HG02840 (cell line): ENCODE results near the gene EPX.

ENCODE experiments used
- ATAC-seq: cut with Tn5 transposase; IDR thresholded peaks from one replicate; pipeline ENCODE4 v1.9.1; 2021; ENCODE audit warnings: mild to moderate bottlenecking, moderate library complexity, moderate number of reproducible peaks; ENCODE audit not compliant: unreplicated experiment, low FRiP score

EPX gene

DNA sequence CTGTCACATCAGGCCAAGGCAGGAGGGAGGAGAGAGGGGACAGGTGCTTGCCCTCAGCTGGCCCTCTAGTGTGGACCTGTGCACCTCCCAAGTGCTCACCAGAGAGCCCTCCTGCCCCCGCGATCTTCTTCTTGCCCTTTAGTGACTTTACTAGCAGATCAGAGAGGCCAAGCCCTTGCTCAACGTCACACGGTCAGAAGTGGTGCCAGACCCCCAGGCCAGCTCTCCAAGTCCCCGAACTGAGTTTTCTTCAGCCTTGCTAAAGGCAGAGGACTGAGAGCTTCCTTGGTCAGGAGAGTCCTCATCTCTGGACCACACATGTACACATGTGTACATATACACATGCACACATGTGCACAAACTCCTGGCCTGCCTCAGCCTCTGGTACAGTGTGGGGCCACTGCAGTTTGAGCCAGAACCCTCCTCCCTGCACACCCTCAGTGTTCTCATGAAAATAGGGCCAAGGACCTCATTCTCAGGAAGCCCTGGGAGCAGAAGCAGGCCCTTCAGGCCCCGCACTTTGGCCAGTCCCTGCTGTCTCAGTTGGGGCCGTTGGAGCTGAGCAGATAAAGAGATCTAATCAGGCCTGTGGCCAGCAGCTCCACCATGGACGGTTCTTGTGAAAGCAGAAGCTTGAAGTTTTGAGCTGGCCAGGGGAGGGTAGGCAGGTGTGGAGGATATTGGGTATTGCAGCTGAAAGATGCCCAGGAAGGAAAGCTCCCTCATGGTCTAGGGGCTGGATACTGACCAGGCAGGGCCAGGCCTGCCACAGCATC lies 7.4 kb upstream of the EPX start:
- ATAC-seq = no peak

DNA sequence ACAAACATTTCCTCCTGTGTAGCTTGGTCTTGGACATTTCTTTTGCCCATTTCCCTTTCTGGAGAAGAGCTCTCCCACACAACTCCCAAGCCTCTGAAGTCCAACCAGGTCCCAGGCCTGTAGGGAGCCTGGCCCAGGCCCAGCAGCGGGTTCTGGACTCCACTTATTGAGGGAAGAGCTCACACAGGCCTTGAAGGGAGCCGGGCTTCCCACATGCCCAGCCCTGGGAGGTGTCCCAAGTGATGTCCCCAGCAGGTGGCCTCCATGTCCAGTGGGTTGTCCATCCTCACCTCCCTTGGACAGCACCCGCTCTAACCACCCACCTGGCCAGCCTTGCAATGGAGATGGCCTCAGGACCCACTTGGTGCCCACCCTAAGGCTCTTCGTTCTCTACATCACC lies 5.9 kb upstream of the EPX start:
- no peak for ATAC-seq

DNA sequence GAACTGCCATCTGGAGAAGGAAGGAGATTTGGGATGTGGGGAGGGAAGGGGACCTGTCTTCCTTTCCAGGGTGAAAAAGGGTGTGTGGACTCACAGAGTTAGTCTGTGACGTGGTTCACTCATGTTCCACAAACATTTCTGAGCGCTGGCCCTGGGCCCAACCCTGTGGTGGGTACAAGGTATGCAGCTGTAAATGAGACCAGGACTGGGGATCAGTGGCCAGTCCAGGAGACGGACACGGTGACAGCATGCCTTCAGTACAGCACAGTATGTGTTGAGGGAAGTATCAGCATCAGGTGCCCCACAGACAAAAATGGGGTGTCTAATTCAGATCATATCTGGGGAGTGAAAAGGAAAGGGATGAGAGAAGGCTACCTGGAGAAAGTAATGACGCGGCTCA lies 5.5 kb upstream of the EPX start:
- ATAC-seq = no peak

DNA sequence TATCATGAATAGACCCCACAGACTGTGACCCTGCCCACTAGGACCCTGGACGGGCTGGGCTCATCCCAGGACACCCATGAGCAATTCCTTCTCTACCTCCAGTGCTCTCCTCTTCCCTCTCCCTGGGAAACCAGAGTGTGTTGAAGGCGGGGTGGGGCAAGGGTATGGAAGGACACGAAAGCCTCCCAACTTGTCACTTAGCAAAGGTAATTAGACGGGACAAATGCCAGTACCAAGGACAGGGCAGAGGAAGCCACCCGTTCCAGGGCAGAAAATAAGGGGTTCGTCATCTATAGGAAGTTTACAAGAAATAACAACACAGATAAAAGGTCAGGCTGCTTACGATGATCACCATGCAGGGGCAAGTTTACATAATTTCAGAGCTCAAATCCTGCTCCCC lies 4.9 kb upstream of the EPX start:
- no peak for ATAC-seq

DNA sequence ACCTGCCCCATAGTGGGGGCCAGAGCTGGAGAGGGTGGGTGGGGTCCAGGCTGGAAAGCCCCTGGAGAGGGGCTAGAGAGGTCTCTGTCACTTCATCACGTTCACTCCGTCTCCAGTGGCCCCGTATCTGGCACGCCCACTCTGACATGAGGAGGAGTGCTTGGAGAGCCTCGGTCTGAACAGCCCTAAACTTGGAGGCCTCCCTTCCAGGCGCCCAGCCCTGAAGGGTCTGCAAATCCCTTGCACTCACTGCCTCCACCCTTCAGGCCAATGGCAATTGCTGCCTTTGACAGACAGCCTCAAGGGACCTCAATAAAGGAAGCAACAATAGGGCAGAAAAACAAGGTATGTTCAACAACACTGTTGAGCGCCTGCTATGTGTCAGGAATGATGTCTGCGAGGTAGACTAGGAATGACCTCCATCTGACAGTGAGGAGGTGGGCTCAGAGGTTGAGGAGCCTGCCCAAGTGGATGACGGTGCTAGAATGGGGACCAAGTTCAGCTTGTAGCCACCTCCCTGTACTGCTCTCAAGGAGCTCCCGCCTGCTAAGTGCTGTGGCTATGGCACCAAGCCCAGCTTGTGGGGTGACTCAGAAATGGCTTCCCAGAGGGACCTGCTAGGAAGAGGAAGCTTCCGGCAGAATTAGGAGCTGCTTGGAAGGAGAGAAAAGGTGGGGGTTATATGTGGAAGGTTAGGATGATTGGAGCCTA lies 2.9 kb upstream of the EPX start:
- ATAC-seq = no peak

DNA sequence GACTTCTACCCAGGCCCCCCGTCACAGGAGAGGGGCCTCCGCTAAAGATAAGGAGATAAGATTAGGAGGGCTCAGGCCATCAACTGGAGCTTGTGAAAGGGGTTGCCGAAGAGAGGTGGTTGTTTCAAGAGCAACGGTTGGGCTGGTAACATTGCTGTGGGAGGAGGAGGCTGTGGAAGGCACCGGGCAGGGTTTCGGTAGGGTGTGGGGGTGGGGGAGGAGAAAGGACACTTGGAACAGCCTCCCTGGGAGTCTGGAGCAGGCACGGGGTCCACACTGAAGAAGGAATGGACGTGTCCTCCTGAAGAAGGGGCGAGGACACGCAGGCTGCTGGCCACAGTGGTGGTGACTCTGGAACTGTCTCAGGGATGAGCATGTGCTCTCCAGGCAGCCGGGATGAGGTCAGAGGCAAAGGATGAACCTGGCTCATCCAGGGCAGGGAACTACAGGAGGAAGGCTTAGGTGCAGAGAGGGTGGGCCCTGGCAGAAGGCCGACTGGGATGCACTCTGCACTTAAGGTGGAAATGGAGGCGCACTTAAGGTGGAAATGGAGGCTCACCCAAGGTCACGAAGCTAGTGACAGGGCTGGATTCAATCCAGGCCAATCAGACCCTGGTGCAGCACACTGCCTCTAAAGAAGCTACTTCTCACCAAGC lies 1.2 kb upstream of the EPX start:
- no peak for ATAC-seq

DNA sequence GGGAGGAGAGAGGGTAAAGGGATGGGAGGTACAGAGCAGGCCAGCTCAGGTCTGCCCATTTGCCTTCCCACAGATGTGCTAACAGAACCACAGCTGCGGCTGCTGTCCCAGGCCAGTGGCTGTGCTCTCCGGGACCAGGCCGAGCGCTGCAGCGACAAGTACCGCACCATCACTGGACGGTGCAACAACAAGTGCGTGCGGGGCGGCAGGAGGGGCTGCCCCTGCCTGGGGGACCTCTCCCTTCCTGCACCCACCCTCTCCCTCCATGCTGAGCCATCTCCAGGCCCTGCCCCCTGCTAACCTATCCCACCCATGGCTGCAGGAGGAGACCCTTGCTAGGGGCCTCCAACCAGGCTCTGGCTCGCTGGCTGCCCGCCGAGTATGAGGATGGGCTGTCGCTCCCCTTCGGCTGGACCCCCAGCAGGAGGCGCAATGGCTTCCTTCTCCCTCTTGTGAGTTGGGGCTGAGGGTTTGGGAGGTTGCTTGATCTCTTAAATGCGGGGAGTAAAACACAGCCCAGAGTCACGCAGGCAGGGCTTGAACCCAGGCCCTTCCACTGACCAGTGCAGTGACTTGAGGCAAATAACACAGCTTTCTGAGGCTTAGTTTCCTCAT lies 1.2 kb downstream of the EPX start:
- no peak for ATAC-seq

DNA sequence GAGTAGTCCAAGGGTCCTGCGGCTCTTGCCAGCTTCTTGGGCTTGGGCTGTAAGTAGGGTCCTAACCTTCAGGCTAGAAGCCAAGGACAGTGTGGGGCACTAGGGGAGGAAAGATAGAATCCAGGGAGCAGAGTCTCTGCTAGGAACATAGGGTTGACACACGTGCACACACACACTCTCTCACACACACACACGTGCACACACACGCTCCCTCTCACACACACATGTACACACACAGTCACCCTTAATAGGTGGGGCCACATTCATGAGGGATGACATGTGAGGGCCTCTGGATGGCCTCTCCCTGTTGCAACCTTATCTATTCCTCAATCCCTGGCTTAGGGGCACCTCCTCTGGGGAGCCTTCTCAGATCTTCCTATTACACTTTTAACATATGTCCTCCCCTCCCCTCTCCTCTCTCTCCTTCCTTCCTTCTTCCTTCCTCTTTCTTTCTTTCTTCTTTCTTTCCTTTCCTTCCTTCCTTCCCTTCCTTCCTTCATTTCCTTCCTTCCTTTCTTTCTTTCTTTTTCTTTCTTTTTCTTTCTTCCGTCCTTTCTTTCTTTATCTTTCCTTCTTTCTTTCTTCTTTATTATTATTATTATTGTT lies 3.1 kb downstream of the EPX start:
- ATAC-seq = no peak

DNA sequence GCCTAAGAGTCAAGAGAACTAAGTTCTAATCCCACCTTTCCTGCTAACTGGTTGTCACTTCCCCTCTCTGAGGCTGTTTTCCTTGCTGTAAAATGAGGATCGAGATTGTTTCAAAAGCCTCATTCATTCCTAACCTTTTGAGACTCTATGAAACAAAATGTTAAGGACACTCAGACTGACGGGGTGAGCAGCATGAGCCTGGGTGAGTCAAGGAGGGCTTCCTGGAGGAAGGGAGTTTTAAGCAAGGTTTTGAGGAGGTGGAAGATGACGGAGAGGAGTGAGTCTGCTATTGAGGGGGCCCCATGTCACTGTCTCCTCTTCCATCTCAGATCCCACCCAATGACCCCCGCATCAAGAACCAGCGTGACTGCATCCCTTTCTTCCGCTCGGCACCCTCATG lies 4.1 kb downstream of the EPX start:
- no peak for ATAC-seq

DNA sequence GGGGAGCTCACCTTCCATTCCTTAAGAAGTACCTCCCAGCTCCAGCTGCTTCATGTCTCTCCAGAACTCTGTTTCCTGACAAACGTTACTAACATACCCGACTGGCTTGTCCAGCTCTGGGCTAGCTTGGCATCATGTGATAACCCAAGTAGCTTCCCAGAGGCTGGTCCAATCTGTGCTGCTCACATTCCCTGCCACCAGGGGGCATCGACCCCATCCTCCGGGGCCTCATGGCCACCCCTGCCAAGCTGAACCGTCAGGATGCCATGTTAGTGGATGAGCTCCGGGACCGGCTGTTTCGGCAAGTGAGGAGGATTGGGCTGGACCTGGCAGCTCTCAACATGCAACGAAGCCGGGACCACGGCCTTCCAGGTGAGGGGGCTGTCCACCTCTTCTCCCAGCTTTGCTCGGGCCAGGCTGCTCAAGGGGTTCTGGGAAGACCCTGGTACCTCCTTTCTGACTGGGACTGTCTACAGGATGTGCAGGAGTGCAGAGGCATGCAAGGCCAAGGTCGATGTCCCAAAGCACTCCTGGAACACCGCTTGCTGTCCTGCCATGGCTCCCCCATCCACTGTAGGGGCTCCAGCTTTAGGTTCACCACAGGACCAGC lies 7.6 kb downstream of the EPX start:
- no peak for ATAC-seq

DNA sequence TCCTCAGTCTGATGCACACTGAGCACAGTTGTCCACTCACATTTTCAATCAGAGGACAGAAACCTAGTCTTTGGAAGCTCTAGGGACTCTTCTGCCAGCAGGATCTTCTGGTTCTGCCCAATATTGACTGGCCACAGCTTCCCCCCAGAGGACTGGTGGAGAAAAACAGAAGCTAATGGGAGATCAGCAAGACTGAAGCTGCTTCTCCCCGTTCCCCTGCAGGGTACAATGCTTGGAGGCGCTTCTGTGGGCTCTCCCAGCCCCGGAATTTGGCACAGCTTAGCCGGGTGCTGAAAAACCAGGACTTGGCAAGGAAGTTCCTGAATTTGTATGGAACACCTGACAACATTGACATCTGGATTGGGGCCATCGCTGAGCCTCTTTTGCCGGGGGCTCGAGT lies 10.3 kb downstream of the EPX start:
- ATAC-seq = no peak

DNA sequence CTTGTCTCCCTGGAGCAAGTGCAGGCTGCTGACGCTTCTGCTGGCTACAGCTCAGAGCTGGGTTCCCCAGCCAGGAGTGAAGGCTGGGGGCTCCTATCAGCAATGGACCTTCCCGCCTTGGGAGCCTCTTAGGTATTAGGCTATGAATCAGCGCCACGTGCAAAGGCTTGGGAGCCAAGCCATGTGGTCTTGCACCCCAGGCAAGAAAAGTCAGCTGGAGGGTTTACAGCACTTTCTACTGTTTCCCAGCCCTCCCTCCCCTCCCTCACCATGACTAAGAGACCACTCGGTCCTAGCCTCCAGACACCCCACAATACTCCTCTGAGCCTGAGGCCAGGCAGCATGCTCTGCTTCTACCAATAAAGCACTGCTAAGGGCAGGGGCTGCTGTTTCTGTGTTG lies 12.3 kb downstream of the EPX start:
- ATAC-seq = no peak

DNA sequence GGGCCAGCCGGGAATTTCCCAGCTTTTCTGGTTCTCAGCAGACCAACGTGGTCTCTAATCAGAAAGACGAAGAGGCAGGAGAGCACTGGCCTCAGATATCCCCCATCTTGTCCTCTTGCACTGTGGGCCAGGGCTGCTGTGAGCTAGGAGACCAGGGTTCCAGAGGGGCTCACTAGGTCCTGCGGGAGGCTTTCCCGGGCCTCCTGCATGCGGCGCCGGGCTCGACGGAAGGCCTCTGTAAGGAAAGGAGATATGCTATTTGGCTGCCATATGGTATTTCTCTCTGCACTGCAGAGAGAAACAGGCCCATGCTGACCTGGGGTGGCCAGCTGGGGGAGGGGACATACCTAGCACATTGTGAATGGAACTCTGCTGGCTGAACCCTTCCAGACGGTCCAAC lies 13.4 kb downstream of the EPX start:
- ATAC-seq = no peak

DNA sequence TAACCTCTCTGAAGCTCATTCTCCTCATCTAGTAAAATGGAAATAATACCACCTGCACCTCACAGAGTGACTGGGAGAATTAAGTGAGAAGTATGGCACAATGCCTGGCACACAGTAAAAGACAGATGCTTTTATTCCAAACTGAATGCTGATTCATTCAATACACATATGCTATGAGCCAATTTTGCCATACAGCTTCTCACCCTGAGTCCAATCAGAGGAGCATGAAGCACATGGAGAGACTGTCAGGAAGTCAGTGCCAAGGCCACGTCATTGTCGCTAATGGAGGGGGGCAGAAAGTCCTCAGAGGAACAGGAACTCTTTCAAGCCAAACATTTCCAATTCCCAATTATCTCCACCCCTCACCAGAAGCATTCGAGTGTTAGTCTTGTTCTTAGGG lies 14.9 kb downstream of the EPX start:
- ATAC-seq = no peak

DNA sequence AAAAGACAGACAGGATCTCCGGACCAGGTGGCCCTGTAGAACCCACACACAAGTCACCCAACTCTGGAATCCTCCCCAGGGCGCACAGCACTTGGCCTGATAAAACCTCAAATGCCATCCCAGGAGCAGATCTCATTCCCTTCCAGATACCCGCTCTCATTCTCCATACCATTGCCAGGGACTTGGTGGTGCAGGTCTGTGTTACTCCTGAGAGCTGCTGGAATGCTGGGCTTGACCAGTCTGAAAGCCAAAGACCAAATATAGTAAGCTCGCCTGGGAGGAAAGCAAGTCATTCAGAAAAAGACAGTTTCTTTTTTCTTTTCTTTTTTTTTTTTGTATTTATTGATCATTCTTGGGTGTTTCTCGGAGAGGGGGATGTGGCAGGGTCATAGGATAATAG lies 15.8 kb downstream of the EPX start:
- ATAC-seq = no peak

DNA sequence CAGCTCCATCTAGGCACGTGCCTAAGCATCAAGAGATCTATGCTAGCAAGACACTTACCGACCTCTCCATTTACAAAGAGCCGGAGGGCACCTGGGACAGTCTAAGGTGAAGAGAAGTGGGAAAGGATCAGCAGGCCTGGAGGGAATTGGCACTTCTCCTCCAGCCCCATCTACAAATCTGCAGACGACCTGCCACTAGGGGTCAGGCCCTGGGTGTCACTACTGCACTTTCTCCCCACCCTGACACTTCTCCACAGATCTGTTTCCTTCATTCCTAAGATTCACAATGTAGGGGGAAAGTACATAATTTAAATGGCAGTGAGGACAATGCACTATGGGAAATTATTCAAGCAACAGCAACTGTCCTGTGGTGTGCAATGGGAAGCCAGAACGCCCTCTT lies 18.4 kb downstream of the EPX start:
- no peak for ATAC-seq

DNA sequence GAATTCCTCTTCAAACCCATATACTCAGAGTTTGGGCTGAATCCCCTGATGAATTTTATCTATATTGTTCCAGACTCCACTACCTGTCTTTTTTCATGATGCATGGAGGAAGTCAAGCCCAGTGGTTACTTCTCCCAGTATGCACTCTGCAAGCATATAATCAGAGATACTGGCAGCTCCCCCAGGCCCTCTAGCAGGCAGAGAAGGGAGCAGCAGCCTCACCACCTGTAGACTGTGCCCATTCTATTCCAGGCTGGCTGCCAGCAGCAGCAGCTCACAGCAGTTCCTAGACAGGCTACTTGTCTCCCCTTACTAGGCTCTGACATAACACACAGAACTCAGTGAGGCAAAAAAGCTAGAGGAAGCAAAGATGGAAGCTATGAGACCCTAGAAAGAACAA lies 23.2 kb downstream of the EPX start:
- ATAC-seq = no peak

DNA sequence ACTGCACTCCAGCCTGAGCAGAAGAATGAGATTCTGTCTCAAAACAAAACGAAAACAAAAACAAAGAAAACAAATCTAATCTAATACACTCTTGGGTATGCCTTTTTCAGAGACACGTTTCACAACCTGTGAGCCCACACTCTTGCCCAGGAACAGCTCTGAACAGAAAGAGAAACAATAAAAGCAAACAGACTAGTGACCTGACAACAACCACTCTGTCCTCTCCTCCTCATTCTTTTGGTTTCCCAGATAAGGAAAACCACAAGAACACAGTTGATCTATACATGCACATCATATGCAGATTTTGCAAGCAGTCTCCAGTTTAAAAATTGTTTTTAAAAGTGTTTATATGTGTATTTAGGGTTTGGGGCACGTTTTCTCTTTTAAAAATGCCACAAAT lies 25.2 kb downstream of the EPX start:
- no peak for ATAC-seq

DNA sequence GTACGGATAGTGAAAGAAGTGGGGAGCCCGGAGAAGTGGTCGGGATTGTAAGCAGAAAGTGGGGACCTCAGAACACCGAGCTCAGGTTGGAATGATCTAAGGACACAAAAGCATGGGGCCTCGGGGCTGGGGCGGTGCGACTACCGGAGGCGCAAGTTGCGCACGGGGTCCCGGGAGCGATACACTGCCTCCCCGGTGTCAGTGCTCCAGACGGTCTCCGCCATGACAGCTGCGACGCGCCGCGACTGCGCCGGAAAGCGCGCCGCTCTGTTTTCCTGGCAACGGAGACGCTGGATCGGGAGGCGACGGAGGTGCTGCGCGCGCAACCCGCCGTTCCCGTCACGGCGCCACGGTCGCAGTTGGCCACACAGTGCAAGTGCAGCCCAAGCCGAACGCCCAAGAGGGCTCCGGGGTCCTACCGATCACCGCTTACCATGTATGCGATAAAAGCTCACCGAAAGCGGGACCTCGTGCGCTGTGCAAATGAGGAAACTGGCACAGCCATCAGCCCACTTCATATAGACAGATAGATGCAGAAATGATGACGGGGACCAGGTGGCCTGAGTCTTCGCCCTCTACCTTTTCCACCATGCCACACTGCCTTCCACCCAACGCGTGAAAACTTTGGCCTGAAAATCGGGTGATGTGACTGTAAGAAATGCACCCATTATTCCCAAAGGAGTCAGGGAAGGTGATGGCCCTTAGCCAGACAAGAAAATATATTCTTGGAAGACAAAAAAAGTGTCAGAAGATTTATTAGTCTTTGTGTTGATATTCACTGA lies 26.7 kb downstream of the EPX start, which contains the start of gene MKS1:
TSS of gene MKS1 (minus strand) at position 249 of the 782 bp plus-strand sequence. CDS start at position 224, 25 bp downstream.
- peak; percentile 96 for ATAC-seq

DNA sequence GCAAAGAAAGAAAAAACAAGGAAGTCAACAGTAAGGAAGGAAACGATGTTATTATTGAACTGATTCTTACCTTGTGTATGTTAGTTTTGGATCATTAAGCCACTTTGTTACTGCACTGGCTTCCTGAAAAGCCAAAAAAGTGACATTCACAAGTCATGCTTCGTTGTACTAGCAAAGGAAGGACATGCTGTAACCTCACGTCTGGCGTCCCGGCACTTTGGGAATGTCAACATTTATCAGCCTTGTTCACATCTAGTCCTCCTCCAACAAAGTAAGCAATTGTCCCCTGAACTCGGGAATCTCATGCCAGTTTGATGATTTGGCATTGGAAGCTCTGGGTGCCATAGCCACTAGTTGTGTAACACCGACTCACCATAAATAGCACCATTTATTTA lies 27.3 kb downstream of the EPX start:
- ATAC-seq = no peak
